Measurements from ENCODE around the gene ZCCHC7. TPM values are rescaled to one million over a fixed set of nuclear protein-coding genes. Genes with fewer than 3 reads are reported as not detected.
"Not testable (repeated sequence)": the region's sequence is repeated elsewhere in the genome, so short reads cannot be mapped to it uniquely, and the experiment has no call there.

Gene ZCCHC7
- total RNA-seq, 1 experiment from 2014 or later: 16.0 TPM

GRCh38 chr9:37293664-37294524 lies 173.5 kb downstream of the ZCCHC7 start:
- DNase-seq (ENCODE audit: low read depth): peak; percentile 47

DNA sequence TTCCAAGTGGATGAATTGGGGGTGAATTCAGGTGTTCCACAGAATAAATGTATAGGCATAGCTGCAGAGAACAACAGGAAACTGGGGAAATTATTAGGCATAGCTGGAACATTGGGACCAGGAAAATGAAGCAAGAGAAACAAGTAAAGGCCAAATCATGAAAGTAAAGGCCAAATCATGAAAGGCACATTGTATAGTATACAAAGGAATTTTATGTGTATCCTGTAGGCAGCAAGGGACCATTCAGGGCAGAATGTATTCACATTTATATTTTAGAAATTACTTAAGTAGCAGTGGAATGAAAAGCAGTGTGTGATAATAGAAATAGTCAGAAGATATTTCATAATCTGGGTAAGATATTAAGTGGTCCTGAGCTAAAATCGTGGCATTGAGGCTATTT lies 174.8 kb downstream of the ZCCHC7 start:
- no peak for DNase-seq (ENCODE audit: low read depth)

GRCh38 chr9:37295796-37296195 lies 175.4 kb downstream of the ZCCHC7 start:
- no peak for DNase-seq (ENCODE audit: low read depth)

- no peak for DNase-seq (ENCODE audit: low read depth)
Observed at GRCh38 chr9:37297592-37297991, 177.2 kb downstream of the ZCCHC7 start.

- DNase-seq (ENCODE audit: low read depth): peak; percentile 62
Observed at GRCh38 chr9:37300620-37301019, 180.2 kb downstream of the ZCCHC7 start.

- DNase-seq (ENCODE audit: low read depth): no peak
Observed at GRCh38 chr9:37301042-37301853, 180.9 kb downstream of the ZCCHC7 start.

- DNase-seq (ENCODE audit: low read depth): no peak
Observed at GRCh38 chr9:37301854-37302172, 181.4 kb downstream of the ZCCHC7 start.

- DNase-seq (ENCODE audit: low read depth): no peak
Observed at GRCh38 chr9:37302277-37302676, 181.9 kb downstream of the ZCCHC7 start.

- DNase-seq (ENCODE audit: low read depth): not testable (repeated sequence)
Observed at GRCh38 chr9:37303272-37303671, 182.9 kb downstream of the ZCCHC7 start.

DNA sequence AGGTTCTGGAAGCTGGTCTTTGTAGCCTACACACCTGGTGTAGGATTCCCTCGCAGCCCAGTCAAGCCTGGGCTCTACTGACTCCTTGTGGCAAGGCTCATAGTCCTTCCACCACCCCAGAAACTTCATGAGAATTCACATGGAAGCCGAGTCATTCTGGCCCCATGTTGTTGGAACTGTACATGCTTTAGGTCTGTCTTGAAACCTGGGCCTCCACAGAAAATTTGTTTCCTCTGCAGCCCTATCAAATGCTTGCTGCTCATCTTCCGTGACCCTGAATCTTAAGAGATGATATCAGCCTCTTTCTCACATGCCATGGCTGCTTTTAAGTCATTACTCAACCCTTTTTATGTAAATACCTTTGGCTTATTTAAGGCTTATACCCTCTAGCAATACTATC lies 188.8 kb downstream of the ZCCHC7 start:
- DNase-seq (ENCODE audit: low read depth): peak; percentile 74

DNA sequence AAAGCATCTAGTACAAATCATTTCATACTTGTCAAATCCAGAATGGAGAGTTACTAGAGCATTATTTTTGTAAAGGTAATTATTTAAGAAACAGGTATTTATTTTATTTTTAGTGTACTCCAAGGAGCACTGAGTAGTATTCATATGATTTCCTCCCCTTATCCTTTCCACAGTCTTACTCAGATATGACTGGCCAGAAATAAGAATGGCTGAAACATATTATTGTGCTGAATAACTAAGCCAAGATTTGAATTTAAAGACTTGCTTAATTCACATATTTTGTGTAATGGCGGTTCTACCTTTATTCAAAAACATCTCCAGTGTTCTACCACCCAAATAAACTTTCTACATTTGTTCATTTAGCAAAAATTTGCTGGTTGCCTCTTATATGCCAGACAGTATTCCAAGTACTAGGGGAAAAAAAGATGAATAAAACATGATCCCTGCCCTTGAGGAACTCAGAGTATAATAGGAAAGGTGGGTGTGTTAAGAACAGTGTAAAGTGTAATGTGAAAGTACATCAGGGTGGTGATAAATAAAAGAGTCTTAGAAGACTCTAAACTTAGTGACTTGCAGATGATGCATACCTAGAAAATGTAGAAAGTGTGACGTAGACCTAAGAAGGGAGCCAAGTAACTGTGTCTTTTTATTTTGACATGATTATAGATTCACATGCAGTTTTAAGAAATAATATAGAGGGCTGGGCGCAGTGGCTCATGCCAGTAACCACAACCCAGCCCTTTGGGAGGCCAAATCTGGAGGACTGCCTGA lies 191.7 kb downstream of the ZCCHC7 start:
- peak; percentile 51 for DNase-seq (ENCODE audit: low read depth)

DNA sequence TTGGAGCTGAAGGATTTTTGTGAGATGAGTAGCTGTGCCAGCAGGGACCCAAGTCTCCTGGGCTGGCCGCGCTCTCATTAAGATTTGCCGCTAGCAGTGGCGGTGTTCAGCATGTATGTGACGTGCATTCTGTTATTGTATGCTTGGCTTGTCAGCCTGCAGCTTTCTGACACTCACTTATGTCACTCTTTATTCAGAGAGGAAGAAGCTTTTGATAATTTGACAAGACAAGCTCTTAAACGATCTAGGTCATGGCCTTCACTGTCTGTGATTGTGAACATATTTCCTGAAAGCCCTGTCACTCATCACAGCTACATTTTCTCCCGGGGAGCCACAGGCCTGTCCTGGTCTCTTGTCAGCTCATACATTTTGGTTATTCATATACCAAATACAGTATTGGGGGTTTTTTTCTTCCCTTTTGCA lies 203.9 kb downstream of the ZCCHC7 start:
- DNase-seq (ENCODE audit: low read depth): no peak

- no peak for DNase-seq (ENCODE audit: low read depth)
Observed at GRCh38 chr9:37324691-37325490, 204.5 kb downstream of the ZCCHC7 start.

DNA sequence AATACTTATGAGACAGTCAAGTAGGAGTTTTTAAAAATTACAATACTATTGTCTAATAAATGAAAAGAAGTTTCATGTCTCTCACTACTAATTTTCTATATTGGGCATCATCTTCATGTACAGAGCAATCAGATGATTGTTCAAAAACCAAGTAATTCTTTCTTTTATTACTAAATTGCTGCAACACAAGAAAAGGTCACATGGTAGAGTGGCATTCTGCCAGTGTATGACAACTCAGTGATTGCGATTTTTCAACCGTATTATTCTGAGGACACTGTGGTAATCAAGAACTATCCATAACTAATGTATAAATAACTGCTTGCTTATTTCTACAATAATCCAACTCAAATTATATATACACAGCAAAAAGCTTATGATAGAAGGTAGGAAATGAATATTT lies 205.4 kb downstream of the ZCCHC7 start:
- DNase-seq (ENCODE audit: low read depth): no peak

DNA sequence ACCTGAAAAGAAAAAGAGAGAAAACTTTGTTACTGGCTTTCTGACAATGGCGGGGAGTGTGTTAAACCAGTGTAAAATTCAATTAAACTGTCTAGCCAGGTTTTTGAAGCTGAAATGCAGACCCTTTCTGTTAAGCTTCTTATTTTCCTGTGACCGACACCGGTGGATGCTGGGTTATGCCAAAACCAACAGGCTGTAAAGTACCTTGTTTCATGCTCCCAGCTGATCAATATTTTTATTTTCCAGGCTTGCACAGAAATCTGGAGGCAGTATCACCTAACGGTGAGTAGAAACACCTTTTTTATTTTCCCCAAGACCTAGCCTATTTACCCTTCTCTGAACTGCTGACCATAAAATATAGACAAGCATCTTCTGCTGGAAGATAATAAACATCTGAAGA lies 207.2 kb downstream of the ZCCHC7 start:
- DNase-seq (ENCODE audit: low read depth): no peak

DNA sequence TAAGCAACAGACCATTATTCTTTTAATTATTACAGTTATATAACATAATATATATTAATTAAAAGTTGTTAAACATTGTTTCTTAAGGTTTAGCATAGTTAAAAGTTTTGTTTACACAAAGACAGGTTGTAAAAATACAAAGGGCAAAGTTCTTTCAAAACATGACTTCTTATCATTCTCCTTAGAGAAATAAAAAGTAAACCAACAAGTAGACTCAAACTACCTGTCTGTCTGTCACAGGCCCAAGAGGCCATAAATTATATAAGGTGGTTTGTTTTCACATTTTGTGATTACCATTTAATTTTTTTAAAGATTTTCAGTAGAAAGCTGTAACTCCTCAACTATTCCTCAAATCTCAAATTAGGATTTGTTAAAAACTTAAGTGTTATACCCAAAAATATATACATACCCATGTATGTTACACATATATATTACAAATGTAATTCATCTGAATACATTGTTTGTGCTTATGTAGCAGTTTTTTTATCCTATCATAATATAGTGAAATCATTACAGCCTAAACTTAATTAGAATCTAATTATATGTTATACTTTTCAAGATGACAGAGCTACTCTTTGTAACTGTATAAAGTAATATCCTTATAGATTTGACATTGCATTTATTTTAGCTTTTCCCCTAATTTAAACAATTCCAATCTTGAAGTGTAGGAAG lies 208.3 kb downstream of the ZCCHC7 start:
- DNase-seq (ENCODE audit: low read depth): no peak

DNA sequence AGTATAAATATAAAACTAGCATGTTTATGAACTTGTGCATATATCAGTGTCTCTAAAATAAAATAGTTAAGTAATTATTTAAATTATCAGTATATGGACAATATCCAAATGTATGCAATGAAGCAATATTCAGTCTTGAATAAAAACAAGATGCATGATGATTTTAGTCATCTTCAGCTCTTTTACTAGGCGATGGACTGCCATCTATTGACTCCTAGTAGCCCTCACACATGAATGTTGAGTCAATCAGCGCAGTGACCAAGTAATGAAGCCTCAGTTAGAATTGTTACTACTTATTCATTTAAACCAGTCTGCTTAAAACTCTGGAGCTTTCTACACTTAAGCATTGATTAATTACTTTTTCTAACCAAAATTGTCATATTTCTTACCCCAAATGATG lies 209.2 kb downstream of the ZCCHC7 start:
- DNase-seq (ENCODE audit: low read depth): peak; percentile 44

DNA sequence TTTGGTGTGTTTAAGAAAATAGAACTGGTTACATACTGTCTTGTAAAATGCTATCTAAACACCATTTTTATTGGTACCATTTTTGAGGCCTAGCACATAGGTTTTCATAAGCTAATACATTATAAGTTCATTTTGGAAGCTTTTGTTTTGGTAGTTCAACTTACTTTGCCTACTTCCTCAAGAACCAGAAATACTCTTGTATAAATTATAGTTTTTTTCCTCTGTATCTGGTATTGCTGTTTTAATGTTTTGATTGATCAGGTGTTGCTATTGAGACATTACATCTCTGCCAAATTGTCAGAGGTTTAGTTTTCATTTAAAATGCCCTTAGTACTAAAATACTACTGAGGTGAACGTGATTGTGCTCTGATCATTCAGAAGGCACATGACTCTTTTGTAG lies 211.5 kb downstream of the ZCCHC7 start:
- no peak for DNase-seq (ENCODE audit: low read depth)

- no peak for DNase-seq (ENCODE audit: low read depth)
Observed at GRCh38 chr9:37332578-37332977, 212.2 kb downstream of the ZCCHC7 start.

DNA sequence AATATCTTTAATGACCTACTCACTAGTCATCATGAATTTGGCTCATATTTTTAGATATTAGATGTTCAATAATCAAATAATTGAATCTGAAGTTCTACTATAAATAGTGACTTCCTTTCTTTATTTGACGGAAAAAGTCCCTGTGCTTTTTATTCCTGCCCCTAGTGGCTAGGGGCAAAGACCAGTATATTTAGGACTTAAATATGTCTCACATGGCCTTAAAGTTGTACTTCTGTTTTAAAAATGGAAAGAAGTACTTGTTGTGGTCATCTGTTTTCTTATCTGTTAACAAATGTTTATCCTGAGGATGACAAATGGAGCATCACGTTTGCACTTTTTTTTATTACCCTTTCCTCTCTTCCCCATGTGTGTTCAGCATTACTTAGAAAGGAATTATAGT lies 212.9 kb downstream of the ZCCHC7 start:
- DNase-seq (ENCODE audit: low read depth): no peak

- DNase-seq (ENCODE audit: low read depth): no peak
Observed at GRCh38 chr9:37335238-37335637, 214.9 kb downstream of the ZCCHC7 start.

Measured in M059J (cell line).